Left lung (tissue), 10 donors: ENCODE results near the gene SORCS3. TPM values are rescaled to one million over a fixed set of nuclear protein-coding genes. Genes with fewer than 3 reads are reported as not detected.

Experiments used
- ATAC-seq: fragments of 200-7000 bp; cut with Tn5 transposase; one replicate; pipeline ENCODE4 v1.9.1; 2020; ENCODE audit warnings: moderate library complexity
- DNase-seq, 4 donors: peaks; one replicate each; pipeline ENCODE4 v3.0.0-alpha.2; 2013 to 2020
- H3K27ac ChIP-seq, 2 donors: fragments of 200-600 bp; sonication (generic) in 1 of 2; one replicate each; pipeline versions ENCODE4 v1.5.0 to v1.8.0; 2020 to 2021
- H3K27me3 ChIP-seq, 2 donors: fragments of 200-600 bp; sonication (generic) in 1 of 2; one replicate each; pipeline versions ENCODE4 v1.5.0 to v1.8.0; 2020 to 2021
- H3K36me3 ChIP-seq, 2 donors: fragments of 200-600 bp; sonication (generic) in 1 of 2; one replicate each; pipeline versions ENCODE4 v1.5.0 to v1.8.0; 2020 to 2021
- H3K4me1 ChIP-seq, 2 donors: fragments of 200-600 bp; one replicate each; pipeline ENCODE4 v1.8.0; 2021
- H3K4me3 ChIP-seq, 2 donors: fragments of 200-600 bp; sonication (generic) in 1 of 2; one replicate each; pipeline versions ENCODE4 v1.5.0 to v1.8.0; 2020 to 2021; ENCODE audit warnings: mild to moderate bottlenecking in 1 of 2
- H3K9me3 ChIP-seq, 2 donors: fragments of 200-600 bp; sonication (generic) in 1 of 2; one replicate each; pipeline versions ENCODE4 v1.5.0 to v1.8.0; 2020 to 2021
- intact Hi-C, 2 donors: fragments of 100-400 bp; cut with DNase I; formaldehyde crosslinking; loops; one replicate each; pipeline versions ENCODE4 v1.11.2 to v1.14.2; 2022
- polyA plus RNA-seq, 6 donors: library from polyadenylated mRNA; unstranded; fragments of 120-200 nt; gene quantifications; one replicate each; pipeline ENCODE4 v1.2.1, GENCODE V29; 2013; ENCODE audit not compliant: insufficient read length in 6 of 6
- total RNA-seq, 2 donors: library from RNA; stranded (reverse); fragmentation: NEBNext Ultra II Directional; extraction: Animal tissue kit (Norgen Biotek cat#: 25700); gene quantifications; one replicate each; pipeline ENCODE4 v1.2.1, GENCODE V29; 2021
- TF ChIP-seq, protein P1 (sequence below), 2 donors: fragments of 200-600 bp; sonication (generic) in 1 of 2; IDR thresholded peaks; one replicate each; pipeline versions ENCODE4 v1.5.0 to v1.8.0; 2021; ENCODE audit warnings: antibody characterized with exemption in 2 of 2
- donor health status: DM: no; HTN: yes; CAD: no.
- donor health status: DM: no; HTN: no; CAD: no.

Gene SORCS3
- total and polyA plus RNA-seq, 8 donors = 0.05 to 0.24 (median 0.06) TPM; not detected in 2

- Histone ChIP-seq H3K36me3 (no peaks in the 10 kb centered on the region), H3K4me3 (no peak overlapping the region), H3K9me3 (no peaks in the 10 kb centered on the region), H3K27me3 (no peaks in the 10 kb centered on the region), H3K27ac (no peak overlapping the region), H3K4me1 (no peaks in the 10 kb centered on the region)
- ATAC-seq (no peak), DNase-seq (no peak)
- TF ChIP-seq, protein P1, sequence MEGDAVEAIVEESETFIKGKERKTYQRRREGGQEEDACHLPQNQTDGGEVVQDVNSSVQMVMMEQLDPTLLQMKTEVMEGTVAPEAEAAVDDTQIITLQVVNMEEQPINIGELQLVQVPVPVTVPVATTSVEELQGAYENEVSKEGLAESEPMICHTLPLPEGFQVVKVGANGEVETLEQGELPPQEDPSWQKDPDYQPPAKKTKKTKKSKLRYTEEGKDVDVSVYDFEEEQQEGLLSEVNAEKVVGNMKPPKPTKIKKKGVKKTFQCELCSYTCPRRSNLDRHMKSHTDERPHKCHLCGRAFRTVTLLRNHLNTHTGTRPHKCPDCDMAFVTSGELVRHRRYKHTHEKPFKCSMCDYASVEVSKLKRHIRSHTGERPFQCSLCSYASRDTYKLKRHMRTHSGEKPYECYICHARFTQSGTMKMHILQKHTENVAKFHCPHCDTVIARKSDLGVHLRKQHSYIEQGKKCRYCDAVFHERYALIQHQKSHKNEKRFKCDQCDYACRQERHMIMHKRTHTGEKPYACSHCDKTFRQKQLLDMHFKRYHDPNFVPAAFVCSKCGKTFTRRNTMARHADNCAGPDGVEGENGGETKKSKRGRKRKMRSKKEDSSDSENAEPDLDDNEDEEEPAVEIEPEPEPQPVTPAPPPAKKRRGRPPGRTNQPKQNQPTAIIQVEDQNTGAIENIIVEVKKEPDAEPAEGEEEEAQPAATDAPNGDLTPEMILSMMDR (IDR thresholded peaks at IDR 0.05) = no peak
- intact Hi-C loops = no loop called here
Measured at GRCh38 chr10:105185161-105185560, 544.1 kb downstream of the SORCS3 start.

GRCh38 chr10:105187243-105187642 lies 546.2 kb downstream of the SORCS3 start:
- ATAC-seq (no peak), DNase-seq (no peak)
- TF ChIP-seq, protein P1 (IDR thresholded peaks at IDR 0.05) = no peak
- intact Hi-C loops = no loop called here
- Histone ChIP-seq H3K27me3 (no peaks in the 10 kb centered on the region), H3K4me1 (no peaks in the 10 kb centered on the region), H3K4me3 (no peak overlapping the region), H3K36me3 (no peaks in the 10 kb centered on the region), H3K27ac (no peak overlapping the region), H3K9me3 (no peaks in the 10 kb centered on the region)

DNA sequence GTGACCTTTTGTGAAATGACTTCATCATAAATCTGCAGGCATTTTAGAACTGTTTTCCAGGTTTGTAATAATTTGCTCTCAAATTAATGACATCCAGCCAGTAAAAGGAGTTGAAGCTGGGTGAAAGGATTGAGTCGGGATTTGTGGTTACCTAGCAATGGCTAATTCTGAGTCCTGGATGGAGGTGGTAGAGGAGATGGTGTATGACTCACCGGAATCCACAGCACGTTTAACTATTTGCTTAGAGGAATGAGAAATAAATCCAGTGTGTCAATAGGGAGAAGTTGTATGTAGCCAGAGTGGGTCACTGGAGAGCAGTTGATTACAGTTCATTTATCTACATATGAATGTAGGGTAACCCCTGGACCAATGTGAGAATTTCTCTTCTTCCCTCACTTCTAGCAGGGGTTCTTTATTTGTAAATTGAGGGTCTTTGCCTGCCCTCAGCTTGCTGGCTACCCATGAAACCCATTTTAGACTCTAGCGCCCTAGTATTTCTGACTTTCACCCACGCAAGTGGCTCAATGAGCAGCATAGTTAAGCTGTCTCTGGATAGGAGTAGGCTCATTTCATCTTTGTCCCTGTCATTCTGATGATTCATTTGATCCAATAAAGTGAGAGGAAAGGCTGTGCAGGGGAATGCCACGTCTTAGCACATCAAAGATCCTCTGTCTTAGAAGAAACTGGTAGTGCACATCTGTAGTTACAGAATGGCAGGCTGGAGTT lies 547.8 kb downstream of the SORCS3 start:
- intact Hi-C loops = no loop called here
- H3K4me3 ChIP-seq = no peak overlapping the region
- no peaks in the 10 kb centered on the region for H3K4me1 ChIP-seq
- no peak overlapping the region for H3K27ac ChIP-seq
- H3K9me3 ChIP-seq = no peaks in the 10 kb centered on the region
- TF ChIP-seq, protein P1 (IDR thresholded peaks at IDR 0.05) = no peak
- H3K36me3 ChIP-seq = no peaks in the 10 kb centered on the region
- H3K27me3 ChIP-seq = no peaks in the 10 kb centered on the region
- ATAC-seq = no peak
- no peak for DNase-seq

GRCh38 chr10:105189463-105189800 lies 548.3 kb downstream of the SORCS3 start:
- H3K4me3 ChIP-seq = no peak overlapping the region
- DNase-seq = no peak
- ATAC-seq = no peak

DNA sequence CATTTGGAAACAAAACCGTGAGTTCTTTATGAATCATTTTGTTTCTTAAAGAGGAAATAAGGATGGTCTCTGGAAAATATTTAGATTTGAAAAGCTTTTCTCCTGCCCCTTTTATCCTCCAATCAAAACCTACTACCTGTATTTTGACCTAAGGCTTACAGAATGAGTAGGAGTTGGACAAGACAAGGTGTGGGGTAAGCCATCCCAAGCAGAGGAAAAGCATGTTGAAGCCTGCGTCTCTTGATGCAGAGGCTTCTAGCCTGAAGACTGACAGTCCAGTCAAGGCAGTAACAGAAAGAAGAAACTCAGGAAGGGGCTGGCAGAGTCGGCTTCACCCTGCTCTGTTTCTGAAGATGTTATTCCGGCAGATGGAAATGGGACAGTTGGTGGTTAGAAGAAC lies 551.1 kb downstream of the SORCS3 start:
- ATAC-seq (no peak), DNase-seq (no peak)
- H3K27ac ChIP-seq = no peak overlapping the region
- TF ChIP-seq, protein P1 (IDR thresholded peaks at IDR 0.05) = no peak
- no peaks in the 10 kb centered on the region for H3K36me3 ChIP-seq
- no peak overlapping the region for H3K4me3 ChIP-seq
- intact Hi-C loops = no loop called here
- H3K9me3 ChIP-seq = no peaks in the 10 kb centered on the region
- no peaks in the 10 kb centered on the region for H3K27me3 ChIP-seq
- H3K4me1 ChIP-seq = no peaks in the 10 kb centered on the region

More at GRCh38 chr10:105189463-105189800, 548.3 kb downstream of the SORCS3 start:
- Histone ChIP-seq H3K9me3 (no peaks in the 10 kb centered on the region), H3K27ac (no peak overlapping the region), H3K27me3 (no peaks in the 10 kb centered on the region), H3K4me1 (no peaks in the 10 kb centered on the region), H3K36me3 (no peaks in the 10 kb centered on the region)
- TF ChIP-seq, protein P1 (IDR thresholded peaks at IDR 0.05) = no peak
- intact Hi-C loops = no loop called here
